Pancreas (tissue), 10 donors: ENCODE results near the gene SNN. TPM values are rescaled to one million over a fixed set of nuclear protein-coding genes. Genes with fewer than 3 reads are reported as not detected.
A peak's percentile ranks its signal among the peaks of the same experiment; 100 is the strongest.

Experiments
- ATAC-seq, 4 donors: fragments of 200-7000 bp; cut with Tn5 transposase; one replicate each; pipeline versions ENCODE4 v1.8.0 to v1.9.1; 2020; ENCODE audit warnings: mild to moderate bottlenecking in 4 of 4, moderate library complexity in 4 of 4
- DNase-seq, 6 donors: peaks; one replicate each; pipeline ENCODE4 v3.0.0-alpha.2; 2020
- FAIRE-seq: peaks from 2 replicates; lab custom pipeline; 2012; peaks lifted over from hg19 to GRCh38; lab: Jason Lieb, UNC
- H3K27ac ChIP-seq, 4 donors: fragments of 200-600 bp; sonication (generic); 1 replicate in 3 of 4; 2 replicates in 1 of 4; pipeline versions ENCODE4 v1.5.0 to v1.8.0; 2020
- H3K27me3 ChIP-seq, 4 donors: fragments of 200-600 bp; one replicate each; pipeline ENCODE4 v1.8.0; 2021
- H3K36me3 ChIP-seq, 3 donors: fragments of 200-600 bp; sonication (generic) in 1 of 3; one replicate each; pipeline versions ENCODE4 v1.5.0 to v1.8.0; 2020 to 2021
- H3K4me1 ChIP-seq, 3 donors: fragments of 200-600 bp; one replicate each; pipeline ENCODE4 v1.8.0; 2021
- H3K4me3 ChIP-seq, 4 donors: fragments of 200-600 bp; sonication (generic) in 2 of 4; one replicate each; pipeline versions ENCODE4 v1.5.0 to v1.8.0; 2020 to 2021
- H3K9me3 ChIP-seq, 4 donors: fragments of 200-600 bp; one replicate each; pipeline ENCODE4 v1.8.0; 2021
- CTCF ChIP-seq, 4 donors: fragments of 200-600 bp; sonication (generic) in 3 of 4; IDR thresholded peaks; one replicate each; pipeline versions ENCODE4 v1.5.0 to v1.8.0; 2021; ENCODE audit warnings: antibody characterized with exemption in 4 of 4
- WGBS, 2 donors: extraction: QIAGEN DNeasy Blood & Tissue Kit; methylation state at CpG; one replicate each; pipeline ENCODE4 v1.1.7; 2013; 5-methylcytosine and 5-hydroxymethylcytosine counted together
- intact Hi-C, 3 donors: fragments of 100-400 bp; cut with DNase I; formaldehyde crosslinking; loops; one replicate each; pipeline versions ENCODE4 v1.11.1 to v1.14.2; 2022
- polyA plus RNA-seq, 2 donors: library from polyadenylated mRNA; stranded (reverse); fragments of 200-250 nt; gene quantifications; one replicate each; pipeline ENCODE4 v1.2.3, GENCODE V29; 2013
- total RNA-seq, 6 donors: library from RNA; stranded (reverse); fragmentation: NEBNext Ultra II Directional in 4 of 6; extraction: Animal tissue kit (Norgen Biotek cat#: 25700) in 4 of 6; gene quantifications; one replicate each; pipeline versions ENCODE4 v1.2.1 to v1.2.4, GENCODE V29; 2021 to 2023
- donor health status: healthy with polysubstance abuse.
- donor health status: DM: no; HTN: no; CAD: no; lungs with moderate emphysema.
- donor health status: DM: no; HTN: no; CAD: no.
- donor health status: control.
- donor health status: control.
- donor health status: Bipolar disorder and iron deficiency.
- donor health status: DM: yes; HTN: yes; CAD: no.
- donor health status: DM: no; HTN: no; CAD: no.
- donor health status: DM: no; HTN: no; CAD: no.
- donor health status: DM: yes; HTN: yes; CAD: no.

The SNN gene
- total and polyA plus RNA-seq, 8 donors: 3.9 to 10.6 (median 4.5) TPM

GRCh38 chr16:11675561-11676511 lies 7.6 kb downstream of the SNN start:
- no peaks in the 10 kb centered on the region for H3K9me3 ChIP-seq
- 57 to 60% methylated on average over 42 of the region's 42 CpGs for WGBS, 2 donors
- intact Hi-C loops: no loop called here
- H3K36me3 ChIP-seq: peaks cover 0 to 40% (median 20%) of the 10 kb centered on the region in 3 donors
- ATAC-seq (peak; percentile 88 to 91 (median 89)), FAIRE-seq (no peak), DNase-seq (peak; percentile 81 to 96 (median 94))
- no peak for TF ChIP-seq CTCF (IDR thresholded peaks at IDR 0.05)
- no peaks in the 10 kb centered on the region for H3K27me3 ChIP-seq
- peaks cover 0 to 33% (median 4%) of the 10 kb centered on the region in 3 donors for H3K4me1 ChIP-seq
- no peak overlapping the region for H3K4me3 ChIP-seq
- H3K27ac ChIP-seq: peak overlapping the region in 3 of 4 donors; percentile 27 to 62 (median 61)

- no peak for FAIRE-seq
- intact Hi-C loops: no loop called here
Measured at GRCh38 chr16:11676799-11677198, 8.5 kb downstream of the SNN start.

GRCh38 chr16:11677451-11677951 lies 9.2 kb downstream of the SNN start:
- no peak overlapping the region for H3K4me3 ChIP-seq
- H3K27ac ChIP-seq: no peak overlapping the region

More at GRCh38 chr16:11676799-11677198, 8.5 kb downstream of the SNN start:
- TF ChIP-seq CTCF (IDR thresholded peaks at IDR 0.05): no peak
- no peaks in the 10 kb centered on the region for H3K9me3 ChIP-seq
- WGBS, 2 donors: 92 to 93% methylated on average over 14 of the region's 14 CpGs
- H3K4me3 ChIP-seq: no peak overlapping the region
- no peak for DNase-seq
- H3K27ac ChIP-seq: no peak overlapping the region
- peaks cover 0 to 40% (median 25%) of the 10 kb centered on the region in 3 donors for H3K36me3 ChIP-seq
- ATAC-seq: no peak
- H3K4me1 ChIP-seq: peaks cover 0 to 38% (median 4%) of the 10 kb centered on the region in 3 donors
- no peaks in the 10 kb centered on the region for H3K27me3 ChIP-seq

GRCh38 chr16:11677959-11678881 lies 10.0 kb downstream of the SNN start:
- WGBS, 2 donors: 81 to 82% methylated on average over 18 of the region's 18 CpGs
- intact Hi-C loops: no loop called here
- no peak overlapping the region for H3K27ac ChIP-seq

More at GRCh38 chr16:11677451-11677951, 9.2 kb downstream of the SNN start:
- H3K36me3 ChIP-seq: peaks cover 0 to 47% (median 25%) of the 10 kb centered on the region in 3 donors
- 77 to 80% methylated on average over 9 of the region's 9 CpGs for WGBS, 2 donors
- intact Hi-C loops: no loop called here
- H3K9me3 ChIP-seq: no peaks in the 10 kb centered on the region
- peak in 1 of 6 donors; percentile 11 for DNase-seq
- ATAC-seq: no peak
- peaks cover 0 to 43% (median 4%) of the 10 kb centered on the region in 3 donors for H3K4me1 ChIP-seq
- H3K27me3 ChIP-seq: no peaks in the 10 kb centered on the region
- FAIRE-seq: no peak
- no peak for TF ChIP-seq CTCF (IDR thresholded peaks at IDR 0.05)

More at GRCh38 chr16:11677959-11678881, 10.0 kb downstream of the SNN start:
- Histone ChIP-seq H3K4me1 (peaks cover 0 to 39% (median 0%) of the 10 kb centered on the region in 3 donors), H3K27me3 (no peaks in the 10 kb centered on the region), H3K4me3 (no peak overlapping the region), H3K9me3 (no peaks in the 10 kb centered on the region), H3K36me3 (peaks cover 0 to 52% (median 25%) of the 10 kb centered on the region in 3 donors)
- DNase-seq: peak in 1 of 6 donors; percentile 12
- no peak for ATAC-seq
- FAIRE-seq: no peak
- no peak for TF ChIP-seq CTCF (IDR thresholded peaks at IDR 0.05)
